MCF 10A (cell line): ENCODE measurements around the gene EP400. TPM values are rescaled to one million over a fixed set of nuclear protein-coding genes. Genes with fewer than 3 reads are reported as not detected.

Experiments
- BruUV-seq: library from RNA; stranded (reverse); fragments of 400-500 nt; replicated peaks from 2 replicates; lab custom pipeline; 2021; lab: Mats Ljungman, UMichigan
- CTCF ChIA-PET: fragments of 300-600 bp; sonication (Branson Sonifier 250); formaldehyde crosslinking; extraction: SDS; loops from one replicate; lab custom pipeline; 2021; ENCODE audit warnings: antibody characterized with exemption, inconsistent platforms; lab: Yijun Ruan, JAX
- POLR2A ChIA-PET: fragments of 300-600, 350-650 bp; sonication (Branson Sonifier 250); formaldehyde crosslinking; extraction: SDS; loops from one replicate; lab custom pipeline; 2020; ENCODE audit warnings: antibody characterized with exemption, inconsistent platforms; lab: Yijun Ruan, JAX
- DNase-seq: peaks from one replicate; pipeline ENCODE4 v3.0.0-alpha.2; 2018; ENCODE audit not compliant: unreplicated experiment
- H3K27ac Mint-ChIP-seq: one replicate; pipeline ENCODE4 v1.8.0; 2022; ENCODE audit warnings: mild to moderate bottlenecking, low read depth, mixed read lengths; ENCODE audit not compliant: unreplicated experiment
- H3K27me3 Mint-ChIP-seq: one replicate; pipeline ENCODE4 v1.8.0; 2022; ENCODE audit warnings: mixed read lengths; ENCODE audit not compliant: insufficient read depth, unreplicated experiment
- H3K36me3 Mint-ChIP-seq: one replicate; pipeline ENCODE4 v1.8.0; 2022; ENCODE audit warnings: mild to moderate bottlenecking, moderate library complexity, mixed read lengths; ENCODE audit not compliant: insufficient read depth, unreplicated experiment
- H3K4me1 Mint-ChIP-seq: one replicate; pipeline ENCODE4 v1.8.0; 2022; ENCODE audit warnings: mixed read lengths; ENCODE audit not compliant: insufficient read depth, unreplicated experiment
- H3K4me3 Mint-ChIP-seq: one replicate; pipeline ENCODE4 v1.8.0; 2022; ENCODE audit warnings: mild to moderate bottlenecking, moderate library complexity, mixed read lengths; ENCODE audit not compliant: unreplicated experiment
- H3K9me3 Mint-ChIP-seq: one replicate; pipeline ENCODE4 v1.8.0; 2022; ENCODE audit warnings: mixed read lengths; ENCODE audit not compliant: unreplicated experiment
- CTCF ChIP-seq: fragments of 200-600 bp; IDR thresholded peaks from one replicate; pipeline ENCODE4 v1.8.0; 2022; ENCODE audit warnings: antibody characterized with exemption, mild to moderate bottlenecking; ENCODE audit not compliant: unreplicated experiment
- intact Hi-C: fragments of 100-400 bp; cut with micrococcal nuclease; formaldehyde crosslinking; loops from 2 replicates; pipeline ENCODE4 v1.14.1; 2022
- total RNA-seq: library from RNA; stranded (reverse); gene quantifications from 2 replicates; pipeline ENCODE4 v1.2.3, GENCODE V29; 2022

The EP400 gene
- total RNA-seq, 1 experiment from 2014 or later: 52.4 TPM

GRCh38 chr12:131918311-131919050, 31.3 kb upstream of the EP400 start:
- no peaks in the 10 kb centered on the region for H3K4me1 Mint-ChIP-seq
- no peak for DNase-seq

GRCh38 chr12:131919051-131919347, 30.7 kb upstream of the EP400 start:
- BruUV-seq: no TSS peak
- POLR2A ChIA-PET: interaction anchor here (0.7 kb wide), 1 partner anchor 10 kb away, joined by 3 read pairs; no protein-coding TSS in a partner anchor
- no peak for DNase-seq
- Mint-ChIP-seq H3K36me3 (peaks cover 42% of the 10 kb centered on the region), H3K27ac (no peak overlapping the region), H3K4me3 (no peak overlapping the region), H3K9me3 (no peaks in the 10 kb centered on the region), H3K27me3 (no peaks in the 10 kb centered on the region), H3K4me1 (no peaks in the 10 kb centered on the region)
- TF ChIP-seq CTCF: no peak
- CTCF ChIA-PET: interaction anchor here (0.6 kb wide), 2 partner anchors 82 to 1003 kb away, joined by 3 to 4 read pairs; no protein-coding TSS in a partner anchor
- intact Hi-C loops: no loop called here

More at GRCh38 chr12:131918311-131919050, 31.3 kb upstream of the EP400 start:
- Mint-ChIP-seq H3K27ac (no peak overlapping the region), H3K9me3 (no peaks in the 10 kb centered on the region), H3K36me3 (peaks cover 43% of the 10 kb centered on the region), H3K4me3 (no peak overlapping the region), H3K27me3 (no peaks in the 10 kb centered on the region)
- ChIA-PET CTCF (interaction anchor here (0.6 to 1.2 kb wide), 2 partner anchors 82 to 83 kb away, joined by 3 to 5 read pairs; no protein-coding TSS in a partner anchor), POLR2A (interaction anchor here (0.7 kb wide), 1 partner anchor 10 kb away, joined by 3 read pairs; no protein-coding TSS in a partner anchor)
- no TSS peak for BruUV-seq
- intact Hi-C loops: no loop called here
- no peak for TF ChIP-seq CTCF

GRCh38 chr12:131919366-131920156, 30.2 kb upstream of the EP400 start:
- no peaks in the 10 kb centered on the region for H3K9me3 Mint-ChIP-seq
- no peak for DNase-seq
- no TSS peak for BruUV-seq
- H3K36me3 Mint-ChIP-seq: peaks cover 41% of the 10 kb centered on the region
- ChIA-PET CTCF (interaction anchor here (0.6 to 0.7 kb wide), 3 partner anchors 83 to 1004 kb away, joined by 3 to 4 read pairs (median 3); no protein-coding TSS in a partner anchor), POLR2A (interaction anchor here (0.7 kb wide), 1 partner anchor 11 kb away, joined by 3 read pairs; no protein-coding TSS in a partner anchor)
- TF ChIP-seq CTCF: no peak
- no peaks in the 10 kb centered on the region for H3K27me3 Mint-ChIP-seq
- H3K4me3 Mint-ChIP-seq: no peak overlapping the region
- intact Hi-C loops: no loop called here
- H3K4me1 Mint-ChIP-seq: no peaks in the 10 kb centered on the region
- no peak overlapping the region for H3K27ac Mint-ChIP-seq

- Mint-ChIP-seq H3K9me3 (no peaks in the 10 kb centered on the region), H3K4me3 (no peak overlapping the region), H3K27ac (no peak overlapping the region), H3K36me3 (peaks cover 37% of the 10 kb centered on the region), H3K27me3 (no peaks in the 10 kb centered on the region), H3K4me1 (no peaks in the 10 kb centered on the region)
- ChIA-PET CTCF (interaction anchor here (0.7 kb wide), 1 partner anchor 676 kb away, joined by 3 read pairs; no protein-coding TSS in a partner anchor), POLR2A (no interaction called here)
- intact Hi-C loops: no loop called here
- TF ChIP-seq CTCF: no peak
- DNase-seq: no peak
- BruUV-seq: no TSS peak
Observed at GRCh38 chr12:131920157-131920508, 29.6 kb upstream of the EP400 start.
